Bronchial epithelial cell (primary cell): ENCODE results near the gene CASK. TPM values are rescaled to one million over a fixed set of nuclear protein-coding genes. Genes with fewer than 3 reads are reported as not detected.

Experiments
- DNase-seq: peaks from one replicate; pipeline ENCODE4 v3.0.0-alpha.2; 2010; ENCODE audit warnings: low read depth
- FAIRE-seq: peaks from 2 replicates; lab custom pipeline; 2011; peaks lifted over from hg19 to GRCh38; lab: Jason Lieb, UNC
- H3K27me3 ChIP-seq: 2 replicates; pipeline ENCODE4 v1.5.1; 2011; ENCODE audit warnings: low read length; ENCODE audit not compliant: control insufficient read depth, insufficient read depth
- H3K36me3 ChIP-seq: 2 replicates; pipeline ENCODE4 v1.5.1; 2011; ENCODE audit warnings: low read length; ENCODE audit not compliant: control insufficient read depth, insufficient read depth
- H3K4me3 ChIP-seq: 2 replicates; pipeline ENCODE4 v1.5.1; 2011; ENCODE audit warnings: mild to moderate bottlenecking, low read depth, low read length, control low read depth
- total RNA-seq: library from RNA; depleted of rRNA; stranded (reverse); fragments of >200 nt; gene quantifications from 2 replicates; pipeline ENCODE4 v1.2.1, GENCODE V29; 2014
- TF ChIP-seq, protein P1 (sequence below): IDR thresholded peaks from 2 replicates; pipeline ENCODE4 v1.5.1; 2011; ENCODE audit warnings: mild to moderate bottlenecking, moderate library complexity, low read length, control low read depth, inconsistent platforms; ENCODE audit not compliant: insufficient read depth, severe bottlenecking

The CASK gene
- total RNA-seq, 1 donor from 2014 or later = 141 TPM

DNA sequence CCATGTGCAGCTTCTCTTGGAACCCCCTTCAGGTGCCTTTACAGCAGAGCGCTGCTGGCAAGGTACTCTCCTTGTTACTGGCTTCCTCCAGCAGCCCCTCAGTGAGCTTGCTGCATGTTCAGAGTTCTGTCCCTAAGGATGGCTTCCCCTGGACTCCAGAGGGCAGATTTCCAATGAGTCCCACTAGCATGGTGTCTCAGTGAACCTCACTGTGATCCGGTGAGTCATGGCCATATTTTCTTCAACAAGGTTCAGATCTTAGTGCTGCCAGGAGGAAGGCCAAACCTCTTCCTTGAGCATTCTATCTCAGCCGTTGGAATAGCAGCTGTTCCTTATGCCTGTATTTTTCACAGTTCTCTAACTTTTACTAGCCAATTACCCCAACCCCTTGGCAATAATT, 98.8 kb downstream of the CASK start:
- TF ChIP-seq, protein P1, sequence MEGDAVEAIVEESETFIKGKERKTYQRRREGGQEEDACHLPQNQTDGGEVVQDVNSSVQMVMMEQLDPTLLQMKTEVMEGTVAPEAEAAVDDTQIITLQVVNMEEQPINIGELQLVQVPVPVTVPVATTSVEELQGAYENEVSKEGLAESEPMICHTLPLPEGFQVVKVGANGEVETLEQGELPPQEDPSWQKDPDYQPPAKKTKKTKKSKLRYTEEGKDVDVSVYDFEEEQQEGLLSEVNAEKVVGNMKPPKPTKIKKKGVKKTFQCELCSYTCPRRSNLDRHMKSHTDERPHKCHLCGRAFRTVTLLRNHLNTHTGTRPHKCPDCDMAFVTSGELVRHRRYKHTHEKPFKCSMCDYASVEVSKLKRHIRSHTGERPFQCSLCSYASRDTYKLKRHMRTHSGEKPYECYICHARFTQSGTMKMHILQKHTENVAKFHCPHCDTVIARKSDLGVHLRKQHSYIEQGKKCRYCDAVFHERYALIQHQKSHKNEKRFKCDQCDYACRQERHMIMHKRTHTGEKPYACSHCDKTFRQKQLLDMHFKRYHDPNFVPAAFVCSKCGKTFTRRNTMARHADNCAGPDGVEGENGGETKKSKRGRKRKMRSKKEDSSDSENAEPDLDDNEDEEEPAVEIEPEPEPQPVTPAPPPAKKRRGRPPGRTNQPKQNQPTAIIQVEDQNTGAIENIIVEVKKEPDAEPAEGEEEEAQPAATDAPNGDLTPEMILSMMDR = no peak
- DNase-seq = peak; percentile 0
- H3K4me3 ChIP-seq = no peak overlapping the region
- no peaks in the 10 kb centered on the region for H3K36me3 ChIP-seq
- H3K27me3 ChIP-seq = no peaks in the 10 kb centered on the region
- peak; percentile 81 for FAIRE-seq

DNA sequence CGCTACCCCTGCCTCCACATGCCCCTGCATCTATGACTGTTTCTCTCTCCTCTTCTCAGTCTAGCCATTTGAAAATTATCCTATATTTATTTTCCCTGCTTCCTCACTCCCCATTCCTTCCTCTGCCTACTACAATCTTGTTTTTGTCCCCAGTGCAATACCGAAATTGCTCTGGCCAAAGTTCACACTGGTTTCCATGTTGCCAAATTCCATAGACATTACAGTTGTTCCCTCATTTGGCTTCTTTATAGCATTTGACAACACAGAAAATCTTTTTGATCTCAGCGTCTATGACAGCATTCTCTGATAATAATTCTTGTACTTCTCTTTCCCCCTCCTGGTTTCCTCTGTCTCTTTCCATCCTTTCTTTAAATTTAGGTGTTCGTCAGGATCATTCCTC, 100.0 kb downstream of the CASK start:
- no peak overlapping the region for H3K4me3 ChIP-seq

DNA sequence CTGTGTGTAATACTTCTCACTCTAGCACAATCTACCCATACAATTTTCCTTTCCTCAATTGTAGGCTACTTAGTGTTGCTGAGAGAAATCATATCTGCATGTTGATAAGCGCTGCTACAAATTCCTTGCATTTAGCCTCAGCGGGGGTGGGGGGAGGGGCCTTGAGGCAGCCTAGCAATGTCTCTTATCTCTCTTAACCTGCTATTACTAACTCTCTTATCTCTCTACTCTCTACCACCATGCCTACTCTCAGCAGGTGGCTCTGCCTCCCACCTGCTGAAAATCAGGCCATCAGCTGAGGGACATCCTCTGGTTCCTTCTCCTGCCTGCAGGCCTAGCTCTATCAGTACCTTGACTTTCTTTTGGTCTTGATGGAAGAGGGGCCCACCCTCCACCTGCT, 100.5 kb downstream of the CASK start:
- DNase-seq (no peak), FAIRE-seq (no peak)

More for the DNA sequence above, 100.0 kb downstream of the CASK start:
- DNase-seq (no peak), FAIRE-seq (no peak)
- Histone ChIP-seq H3K27me3 (no peaks in the 10 kb centered on the region), H3K36me3 (no peaks in the 10 kb centered on the region)
- TF ChIP-seq, protein P1 = no peak

DNA sequence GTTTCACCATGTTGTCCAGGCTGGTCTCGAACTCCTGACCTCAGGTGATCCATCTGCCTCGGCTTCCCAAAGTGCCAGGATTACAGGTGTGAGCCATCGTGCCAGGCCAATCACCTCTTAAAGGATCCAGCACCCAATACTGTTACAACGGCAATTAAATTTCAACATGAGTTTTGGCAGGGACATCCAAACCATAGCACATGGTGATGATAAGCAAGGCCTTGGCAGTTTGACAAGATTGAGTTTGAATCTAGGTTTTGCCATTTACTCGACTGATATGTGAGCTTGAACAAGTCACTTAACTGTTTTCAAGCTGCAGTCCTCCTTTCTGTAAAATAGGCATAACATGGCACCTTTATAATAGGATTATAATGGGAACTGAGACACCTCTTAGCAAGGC, 115.3 kb downstream of the CASK start:
- no peak for FAIRE-seq

More for the DNA sequence above, 100.5 kb downstream of the CASK start:
- TF ChIP-seq, protein P1 = no peak
- no peaks in the 10 kb centered on the region for H3K27me3 ChIP-seq
- no peak overlapping the region for H3K4me3 ChIP-seq
- no peaks in the 10 kb centered on the region for H3K36me3 ChIP-seq

DNA sequence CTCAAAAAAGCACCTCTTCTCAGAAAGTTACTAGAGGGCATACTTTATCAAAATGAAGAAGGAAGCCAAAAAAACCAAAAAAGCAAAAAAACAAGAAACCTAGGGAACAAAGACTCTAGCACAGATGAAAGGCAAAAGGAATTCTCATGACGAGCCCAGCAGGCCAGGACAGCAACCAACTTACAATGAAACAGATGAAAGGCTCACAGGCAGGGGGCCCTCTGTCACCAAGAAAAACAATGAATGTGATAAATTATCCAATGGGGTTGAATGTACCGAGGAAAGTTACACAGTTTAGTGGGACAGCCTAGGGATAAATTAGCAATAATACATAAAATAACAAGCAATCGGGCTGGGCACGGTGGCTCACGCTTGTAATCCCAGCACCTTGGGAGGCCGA, 120.4 kb downstream of the CASK start:
- no peak for FAIRE-seq

More for the DNA sequence above, 115.3 kb downstream of the CASK start:
- H3K4me3 ChIP-seq = no peak overlapping the region
- H3K36me3 ChIP-seq = no peaks in the 10 kb centered on the region
- TF ChIP-seq, protein P1 = no peak
- DNase-seq = no peak
- no peaks in the 10 kb centered on the region for H3K27me3 ChIP-seq

More for the DNA sequence above, 120.4 kb downstream of the CASK start:
- TF ChIP-seq, protein P1 = no peak
- Histone ChIP-seq H3K4me3 (no peak overlapping the region), H3K36me3 (no peaks in the 10 kb centered on the region), H3K27me3 (no peaks in the 10 kb centered on the region)
- no peak for DNase-seq
